DND-41 (cell line): ENCODE results near the gene SMAD1.

Source experiments
- ATAC-seq: fragments of 200-7000 bp; cut with Tn5 transposase; 3 replicates; pipeline ENCODE4 v1.9.1; 2021; ENCODE audit warnings: low read depth; ENCODE audit not compliant: insufficient read depth
- DNase-seq: peaks from one replicate; pipeline ENCODE4 v3.0.0-alpha.2; 2020
- H2AFZ ChIP-seq: 2 replicates; pipeline ENCODE4 v1.6.0; 2012; ENCODE audit warnings: low read depth, low read length
- H3K27ac ChIP-seq: 2 replicates; pipeline ENCODE4 v1.5.1; 2012; ENCODE audit warnings: low read length, inconsistent platforms
- H3K27me3 ChIP-seq: fragments of 200-600 bp; sonication (generic); 2 replicates; pipeline ENCODE4 v1.6.0; 2012; ENCODE audit warnings: low read length, mild to moderate bottlenecking, inconsistent platforms; ENCODE audit not compliant: insufficient read depth, poor library complexity
- H3K36me3 ChIP-seq: 2 replicates; pipeline ENCODE4 v1.5.1; 2012; ENCODE audit warnings: low read length, inconsistent platforms; ENCODE audit not compliant: insufficient read depth
- H3K4me1 ChIP-seq: 2 replicates; pipeline ENCODE4 v1.5.1; 2012; ENCODE audit warnings: mild to moderate bottlenecking, low read length; ENCODE audit not compliant: insufficient read depth
- H3K4me2 ChIP-seq: 2 replicates; pipeline ENCODE4 v1.6.0; 2012; ENCODE audit warnings: mild to moderate bottlenecking, moderate library complexity, low read length, inconsistent platforms; ENCODE audit not compliant: insufficient read depth
- H3K4me3 ChIP-seq, 2 experiments: fragments of 200-600 bp in 1 of 2; shearing (Covaris generic) in 1 of 2; 2 replicates each; pipeline ENCODE4 v1.5.1; 2012 to 2016; ENCODE audit warnings: inconsistent platforms in 2 of 2, low read length in 2 of 2, mild to moderate bottlenecking in 2 of 2, low read depth in 1 of 2, moderate library complexity in 1 of 2
- H3K79me2 ChIP-seq: 2 replicates; pipeline ENCODE4 v1.6.0; 2012; ENCODE audit warnings: low read length, inconsistent platforms; ENCODE audit not compliant: insufficient read depth
- H3K9ac ChIP-seq: 2 replicates; pipeline ENCODE4 v1.6.0; 2012; ENCODE audit warnings: low read depth, mild to moderate bottlenecking, inconsistent platforms, low read length, moderate library complexity
- H3K9me3 ChIP-seq: 2 replicates; pipeline ENCODE4 v1.5.1; 2012; ENCODE audit warnings: low read length, moderate library complexity, mild to moderate bottlenecking, inconsistent platforms; ENCODE audit not compliant: insufficient read depth, severe bottlenecking
- H4K20me1 ChIP-seq: 2 replicates; pipeline ENCODE4 v1.6.0; 2012; ENCODE audit warnings: low read length; ENCODE audit not compliant: insufficient read depth
- EZH2 ChIP-seq: IDR thresholded peaks from 3 replicates; pipeline ENCODE4 v1.6.1; 2012; ENCODE audit warnings: borderline replicate concordance, low read depth, mild to moderate bottlenecking, moderate library complexity, low read length, inconsistent platforms; ENCODE audit not compliant: severe bottlenecking
- TF ChIP-seq, protein P1 (sequence below): IDR thresholded peaks from 2 replicates; pipeline ENCODE4 v1.5.1; 2012; ENCODE audit warnings: borderline replicate concordance, low read length, moderate library complexity, mild to moderate bottlenecking; ENCODE audit not compliant: poor library complexity, severe bottlenecking; ENCODE audit errors: extremely low read depth

The SMAD1 gene

GRCh38 chr4:145589916-145590702, 108.5 kb downstream of the SMAD1 start:
- H3K27ac ChIP-seq, result no peak overlapping the region
- H3K4me3 ChIP-seq, result no peak overlapping the region
- H3K36me3 ChIP-seq, result no peaks in the 10 kb centered on the region
- H3K4me2 ChIP-seq, result no peak overlapping the region
- no peak for DNase-seq
- no peaks in the 10 kb centered on the region for H4K20me1 ChIP-seq
- no peaks in the 10 kb centered on the region for H3K9me3 ChIP-seq
- H3K9ac ChIP-seq, result no peak overlapping the region
- H2AFZ ChIP-seq, result no peak overlapping the region
- no peak for ATAC-seq
- no peaks in the 10 kb centered on the region for H3K79me2 ChIP-seq
- TF ChIP-seq EZH2, result no peak
- TF ChIP-seq, protein P1, sequence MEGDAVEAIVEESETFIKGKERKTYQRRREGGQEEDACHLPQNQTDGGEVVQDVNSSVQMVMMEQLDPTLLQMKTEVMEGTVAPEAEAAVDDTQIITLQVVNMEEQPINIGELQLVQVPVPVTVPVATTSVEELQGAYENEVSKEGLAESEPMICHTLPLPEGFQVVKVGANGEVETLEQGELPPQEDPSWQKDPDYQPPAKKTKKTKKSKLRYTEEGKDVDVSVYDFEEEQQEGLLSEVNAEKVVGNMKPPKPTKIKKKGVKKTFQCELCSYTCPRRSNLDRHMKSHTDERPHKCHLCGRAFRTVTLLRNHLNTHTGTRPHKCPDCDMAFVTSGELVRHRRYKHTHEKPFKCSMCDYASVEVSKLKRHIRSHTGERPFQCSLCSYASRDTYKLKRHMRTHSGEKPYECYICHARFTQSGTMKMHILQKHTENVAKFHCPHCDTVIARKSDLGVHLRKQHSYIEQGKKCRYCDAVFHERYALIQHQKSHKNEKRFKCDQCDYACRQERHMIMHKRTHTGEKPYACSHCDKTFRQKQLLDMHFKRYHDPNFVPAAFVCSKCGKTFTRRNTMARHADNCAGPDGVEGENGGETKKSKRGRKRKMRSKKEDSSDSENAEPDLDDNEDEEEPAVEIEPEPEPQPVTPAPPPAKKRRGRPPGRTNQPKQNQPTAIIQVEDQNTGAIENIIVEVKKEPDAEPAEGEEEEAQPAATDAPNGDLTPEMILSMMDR, result no peak
- no peaks in the 10 kb centered on the region for H3K4me1 ChIP-seq
- H3K27me3 ChIP-seq, result no peaks in the 10 kb centered on the region

- Histone ChIP-seq H2AFZ (no peak overlapping the region), H4K20me1 (no peaks in the 10 kb centered on the region), H3K79me2 (no peaks in the 10 kb centered on the region), H3K27ac (no peak overlapping the region), H3K4me2 (no peak overlapping the region), H3K27me3 (no peaks in the 10 kb centered on the region), H3K9me3 (peaks cover 3% of the 10 kb centered on the region), H3K9ac (no peak overlapping the region), H3K36me3 (no peaks in the 10 kb centered on the region), H3K4me3 (no peak overlapping the region), H3K4me1 (no peaks in the 10 kb centered on the region)
- TF ChIP-seq EZH2, result no peak
- TF ChIP-seq, protein P1, result no peak
- ATAC-seq (no peak), DNase-seq (no peak)
Measured at GRCh38 chr4:145602129-145602760, 120.6 kb downstream of the SMAD1 start.

DNA sequence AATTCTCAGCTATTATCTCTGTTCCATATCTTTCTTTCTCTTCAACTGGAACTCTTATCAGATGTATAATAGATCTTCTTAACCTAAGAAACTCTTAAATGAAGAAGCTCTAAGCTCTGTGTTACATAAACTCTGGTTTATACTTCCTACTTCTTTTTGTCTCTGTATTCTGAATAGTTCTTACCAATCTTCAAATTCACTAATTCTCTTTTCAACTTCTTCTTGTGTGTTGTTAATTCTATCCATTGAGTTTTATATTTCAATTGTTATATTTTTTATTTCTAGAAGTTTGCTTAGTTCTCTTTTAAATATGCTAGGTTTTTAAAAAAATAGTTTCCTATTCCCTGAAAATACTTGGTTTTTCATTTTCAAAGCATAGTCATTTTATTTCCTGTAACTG, 124.3 kb downstream of the SMAD1 start:
- Histone ChIP-seq H4K20me1 (no peaks in the 10 kb centered on the region), H3K4me2 (no peak overlapping the region), H3K36me3 (no peaks in the 10 kb centered on the region), H2AFZ (no peak overlapping the region), H3K27me3 (no peaks in the 10 kb centered on the region), H3K4me1 (no peaks in the 10 kb centered on the region), H3K4me3 (no peak overlapping the region), H3K9ac (no peak overlapping the region), H3K79me2 (no peaks in the 10 kb centered on the region), H3K9me3 (peaks cover 3% of the 10 kb centered on the region), H3K27ac (no peak overlapping the region)
- DNase-seq (no peak), ATAC-seq (no peak)
- no peak for TF ChIP-seq EZH2
- TF ChIP-seq, protein P1, result no peak
